HT1080 (cell line): ENCODE data around the gene HOXA5. TPM values are rescaled to one million over a fixed set of nuclear protein-coding genes. Genes with fewer than 3 reads are reported as not detected.
A peak's percentile ranks its signal among the peaks of the same experiment; 100 is the strongest.

Experiments
- DNase-seq: peaks from one replicate; pipeline ENCODE4 v3.0.0-alpha.2; 2015; ENCODE audit warnings: low read depth
- total RNA-seq: library from RNA; depleted of rRNA; stranded (reverse); fragments of >200 nt; shearing (Covaris generic); gene quantifications from 2 replicates; pipeline ENCODE4 v1.2.3, GENCODE V29; 2014

HOXA5 gene
- total RNA-seq, 1 experiment from 2014 or later, result 1.9 TPM

- peak; percentile 77 for DNase-seq
Observed at GRCh38 chr7:27160546-27161213, 17.2 kb upstream of the HOXA5 start.

- DNase-seq, result no peak
Observed at GRCh38 chr7:27160145-27160545, 16.7 kb upstream of the HOXA5 start.

GRCh38 chr7:27159266-27160144 lies 16.0 kb upstream of the HOXA5 start:
- no peak for DNase-seq

GRCh38 chr7:27158436-27159265 lies 15.2 kb upstream of the HOXA5 start:
- no peak for DNase-seq

- DNase-seq, result no peak
Observed at GRCh38 chr7:27157702-27158431, 14.4 kb upstream of the HOXA5 start.

- no peak for DNase-seq
Observed at GRCh38 chr7:27156916-27157701, 13.6 kb upstream of the HOXA5 start.

GRCh38 chr7:27156508-27156898 lies 13.0 kb upstream of the HOXA5 start, which contains the start of gene HOXA7:
Gene HOXA7, minus strand, starts transcription at chr7:27156675. Its CDS starts 130 bp downstream, at chr7:27156545.
- DNase-seq, result no peak

GRCh38 chr7:27155816-27156507 lies 12.5 kb upstream of the HOXA5 start:
- no peak for DNase-seq

GRCh38 chr7:27154901-27155815 lies 11.7 kb upstream of the HOXA5 start:
- no peak for DNase-seq

- no peak for DNase-seq
Observed at GRCh38 chr7:27154369-27154768, 10.9 kb upstream of the HOXA5 start.

GRCh38 chr7:27153526-27153925 lies 10.0 kb upstream of the HOXA5 start:
- DNase-seq, result no peak

GRCh38 chr7:27152816-27153442 lies 9.4 kb upstream of the HOXA5 start:
- no peak for DNase-seq

GRCh38 chr7:27151931-27152815 lies 8.7 kb upstream of the HOXA5 start, which contains the start of gene HOXA3:
Gene HOXA3, minus strand, starts transcription at chr7:27152583. Its CDS starts 41,943 bp downstream, at chr7:27110640.
- DNase-seq, result no peak

- DNase-seq, result no peak
Observed at GRCh38 chr7:27151341-27151930, 8.0 kb upstream of the HOXA5 start.

- DNase-seq, result peak; percentile 75
Observed at GRCh38 chr7:27150568-27151340, 7.3 kb upstream of the HOXA5 start.
